Hepatocyte (in vitro differentiated cells): ENCODE data around the gene ZNF594.
"Not testable (repeated sequence)": the region's sequence is repeated elsewhere in the genome, so short reads cannot be mapped to it uniquely, and the experiment has no call there.

Experiments
- CTCF ChIP-seq: fragments of 200-600 bp; sonication (generic); IDR thresholded peaks from 2 replicates; pipeline ENCODE4 v1.5.1; 2016; ENCODE audit warnings: antibody characterized with exemption, mild to moderate bottlenecking; ENCODE audit not compliant: poor library complexity
- EZH2phosphoT487 ChIP-seq: fragments of 200-600 bp; sonication (generic); IDR thresholded peaks from one replicate; pipeline ENCODE4 v1.6.1; 2018; ENCODE audit warnings: antibody characterized with exemption, mild to moderate bottlenecking, low read depth, moderate library complexity; ENCODE audit not compliant: unreplicated experiment, severe bottlenecking

- not testable (repeated sequence) for TF ChIP-seq CTCF, EZH2phosphoT487
These were observed 59.0 kb downstream of the ZNF594 start for GRCh38 chr17:5132503-5133225.
